ENCODE measurements around the gene ZHX3.

DNA sequence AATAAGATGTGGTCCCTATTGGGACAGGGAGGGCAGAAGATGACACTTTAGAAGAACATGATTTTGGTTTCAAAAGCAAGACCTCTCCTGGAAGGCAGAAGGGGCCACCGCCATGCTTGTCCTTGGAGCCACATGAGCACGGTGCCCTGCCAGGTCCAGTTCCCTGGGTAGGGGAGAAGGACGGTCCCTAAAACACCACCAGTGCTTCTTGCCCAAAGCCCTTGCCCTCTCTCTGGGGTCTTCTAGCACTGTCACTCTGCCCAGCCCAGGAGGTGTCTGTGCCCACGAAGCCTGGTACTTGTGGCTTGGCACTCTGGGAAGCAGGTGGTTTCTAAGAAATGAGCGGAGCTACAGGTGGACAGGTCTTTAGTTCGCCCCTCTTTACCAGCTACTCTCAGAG, 134.1 kb downstream of the ZHX3 start:
- TF ChIP-seq POLR2A (IDR thresholded peaks at IDR 0.05; ENCODE audit: low read depth, low read length): no peak
- TF ChIP-seq POLR2AphosphoS5 (IDR thresholded peaks at IDR 0.05; ENCODE audit: low read depth, low read length): no peak
- TF ChIP-seq TAF1 (IDR thresholded peaks at IDR 0.05; ENCODE audit: low read depth, low read length): no peak
- TF ChIP-seq PAX5 (IDR thresholded peaks at IDR 0.05; ENCODE audit: insufficient read depth, low read length, severe bottlenecking): no peak

Data from GM12891 (cell line).